Tibial nerve (tissue), 4 donors: Measurements from ENCODE around the gene NAT8L. TPM values are rescaled to one million over a fixed set of nuclear protein-coding genes. Genes with fewer than 3 reads are reported as not detected.

Experiments used
- DNase-seq, 2 donors: peaks; one replicate each; pipeline ENCODE4 v3.0.0-alpha.2; 2019; ENCODE audit warnings: low spot score in 2 of 2
- H3K27ac ChIP-seq, 4 donors: fragments of 200-600 bp; sonication (generic) in 3 of 4; one replicate each; pipeline ENCODE4 v1.5.1; 2017 to 2019; ENCODE audit warnings: mild to moderate bottlenecking in 1 of 4
- H3K27me3 ChIP-seq, 2 donors: fragments of 200-600 bp; sonication (generic) in 1 of 2; one replicate each; pipeline versions ENCODE4 v1.5.1 to v1.6.0; 2017 to 2019
- H3K36me3 ChIP-seq, 3 donors: fragments of 200-600 bp; sonication (generic); one replicate each; pipeline ENCODE4 v1.5.1; 2018 to 2019
- H3K4me1 ChIP-seq, 4 donors: fragments of 200-600 bp; sonication (generic) in 3 of 4; one replicate each; pipeline ENCODE4 v1.5.1; 2017 to 2019
- H3K4me3 ChIP-seq, 4 donors: fragments of 200-600 bp; sonication (generic) in 3 of 4; one replicate each; pipeline ENCODE4 v1.5.1; 2017 to 2019; ENCODE audit warnings: mild to moderate bottlenecking in 1 of 4, moderate library complexity in 1 of 4
- H3K9me3 ChIP-seq, 4 donors: fragments of 200-600 bp; sonication (generic) in 3 of 4; one replicate each; pipeline ENCODE4 v1.5.1; 2017 to 2019
- CTCF ChIP-seq, 5 experiments: fragments of 200-600 bp in 3 of 5; fragments of 450-650 bp in 2 of 5; sonication (generic) in 3 of 5; IDR thresholded peaks; one replicate each; pipeline ENCODE4 v1.5.1; 2016 to 2019; ENCODE audit warnings: antibody characterized with exemption in 5 of 5, mild to moderate bottlenecking in 3 of 5, moderate library complexity in 2 of 5
- EP300 ChIP-seq, 2 donors: sonication (generic); formaldehyde crosslinking; IDR thresholded peaks; one replicate each; pipeline ENCODE4 v1.6.1; 2017; ENCODE audit warnings: antibody characterized with exemption in 2 of 2, mild to moderate bottlenecking in 1 of 2
- POLR2A ChIP-seq, 2 donors: fragments of 450-650 bp; IDR thresholded peaks; one replicate each; pipeline ENCODE4 v1.6.1; 2017; ENCODE audit warnings: antibody characterized with exemption in 2 of 2, mild to moderate bottlenecking in 2 of 2, moderate library complexity in 2 of 2
- WGBS, 2 donors: methylation state at CpG; one replicate each; pipeline ENCODE4 v1.1.5; 2018; 5-methylcytosine and 5-hydroxymethylcytosine counted together
- total RNA-seq, 4 donors: library from RNA; depleted of rRNA; stranded (reverse); fragments of >200 nt; gene quantifications; one replicate each; pipeline ENCODE4 v1.1.0, GENCODE V29; 2016

Gene NAT8L
- total RNA-seq, 4 donors from 2014 or later, result 1.8 to 11.1 (median 5.6) TPM

- H3K4me1 ChIP-seq, result peaks cover 0 to 18% (median 4%) of the 10 kb centered on the region in 4 donors
- 76 to 81% methylated on average over 9 to 11 of the region's 11 CpGs for WGBS, 2 donors
- H3K27me3 ChIP-seq, result peaks cover 0 to 1% of the 10 kb centered on the region in 2 donors
- no peak for DNase-seq
- H3K4me3 ChIP-seq, result no peak overlapping the region
- no peak overlapping the region for H3K27ac ChIP-seq
- TF ChIP-seq EP300 (IDR thresholded peaks at IDR 0.05) (no peak), POLR2A (IDR thresholded peaks at IDR 0.05) (no peak), CTCF (IDR thresholded peaks at IDR 0.05) (no peak)
- no peaks in the 10 kb centered on the region for H3K36me3 ChIP-seq
- no peaks in the 10 kb centered on the region for H3K9me3 ChIP-seq
Measured at GRCh38 chr4:2074588-2074987, 15.5 kb downstream of the NAT8L start.

GRCh38 chr4:2075171-2075986 lies 16.3 kb downstream of the NAT8L start:
- Histone ChIP-seq H3K9me3 (no peaks in the 10 kb centered on the region), H3K4me3 (no peak overlapping the region), H3K27me3 (no peaks in the 10 kb centered on the region), H3K36me3 (no peaks in the 10 kb centered on the region), H3K27ac (no peak overlapping the region), H3K4me1 (peaks cover 0 to 18% (median 4%) of the 10 kb centered on the region in 4 donors)
- TF ChIP-seq POLR2A (IDR thresholded peaks at IDR 0.05) (no peak), CTCF (IDR thresholded peaks at IDR 0.05) (no peak), EP300 (IDR thresholded peaks at IDR 0.05) (no peak)
- 88 to 89% methylated on average over 11 to 12 of the region's 12 CpGs for WGBS, 2 donors
- DNase-seq, result no peak

GRCh38 chr4:2075987-2076907 lies 17.1 kb downstream of the NAT8L start:
- no peak for TF ChIP-seq POLR2A (IDR thresholded peaks at IDR 0.05)
- no peak for TF ChIP-seq CTCF (IDR thresholded peaks at IDR 0.05)
- TF ChIP-seq EP300 (IDR thresholded peaks at IDR 0.05), result no peak
- Histone ChIP-seq H3K27ac (no peak overlapping the region), H3K4me1 (peaks cover 0 to 13% (median 4%) of the 10 kb centered on the region in 4 donors), H3K9me3 (no peaks in the 10 kb centered on the region), H3K36me3 (no peaks in the 10 kb centered on the region), H3K27me3 (no peaks in the 10 kb centered on the region), H3K4me3 (no peak overlapping the region)
- no peak for DNase-seq
- WGBS, 2 donors, result 91 to 92% methylated on average over 25 to 30 of the region's 31 CpGs

- H3K36me3 ChIP-seq, result no peaks in the 10 kb centered on the region
- no peak overlapping the region for H3K4me3 ChIP-seq
- no peaks in the 10 kb centered on the region for H3K27me3 ChIP-seq
- no peak for TF ChIP-seq CTCF (IDR thresholded peaks at IDR 0.05)
- TF ChIP-seq POLR2A (IDR thresholded peaks at IDR 0.05), result no peak
- no peaks in the 10 kb centered on the region for H3K9me3 ChIP-seq
- WGBS, 2 donors, result 59 to 72% methylated on average over 6 to 9 of the region's 9 CpGs
- no peak for DNase-seq
- peaks cover 0 to 5% (median under 1%) of the 10 kb centered on the region in 4 donors for H3K4me1 ChIP-seq
- no peak overlapping the region for H3K27ac ChIP-seq
Measured at GRCh38 chr4:2076908-2077536, 17.9 kb downstream of the NAT8L start.
